ENCODE data around the gene FAM13A. TPM values are rescaled to one million over a fixed set of nuclear protein-coding genes. Genes with fewer than 3 reads are reported as not detected.

FAM13A gene
- total and polyA plus RNA-seq, 9 of the 15 experiments (the other 6 are each of a cell fraction or from before 2014, with no cell fraction given) = 11.3 to 23.3 (median 14.7) TPM

GRCh38 chr4:88807499-88807898 lies 249.5 kb downstream of the FAM13A start (continued):
- TF ChIP-seq RREB1 (CRISPR knock-in tag; IDR thresholded peaks at IDR 0.05) (no peak), LCOR (CRISPR knock-in tag; IDR thresholded peaks at IDR 0.05) (no peak), CCNT2 (IDR thresholded peaks at IDR 0.05; ENCODE audit: borderline replicate concordance, extremely low read depth, insufficient read length, low read depth, low read length) (no peak), DEAF1 (CRISPR knock-in tag; IDR thresholded peaks at IDR 0.05) (no peak), NUFIP1 (IDR thresholded peaks at IDR 0.05; ENCODE audit: partially characterized antibody) (no peak), TEAD1 (CRISPR knock-in tag; IDR thresholded peaks at IDR 0.05) (0 out of 4 replicates have a peak, but pooled peaks of 1 of the 2 experiments have one; percentile 11), ZNF707 (CRISPR knock-in tag; conservative IDR thresholded peaks at IDR 0.05) (no peak), HMBOX1 (IDR thresholded peaks at IDR 0.05) (0 out of 2 replicates have a peak, but pooled peaks have one; percentile 22)

All from K562 (cell line).